Neural progenitor cell (in vitro differentiated cells): Measurements from ENCODE around the gene TRPV5. TPM values are rescaled to one million over a fixed set of nuclear protein-coding genes. Genes with fewer than 3 reads are reported as not detected.

Experiments
- DNase-seq: peaks from one replicate; pipeline ENCODE4 v3.0.0-alpha.2; 2016; ENCODE audit warnings: low spot score
- H2AFZ ChIP-seq: fragments of 200-600 bp; sonication (generic); replicated peaks from 2 replicates; pipeline ENCODE4 v1.6.1; 2016; ENCODE audit warnings: antibody characterized with exemption
- H3F3A ChIP-seq: fragments of 200-600 bp; sonication (generic); 2 replicates; pipeline ENCODE4 v1.6.1; 2016; ENCODE audit warnings: antibody characterized with exemption, low read depth
- H3K27ac ChIP-seq: fragments of 200-600 bp; sonication (generic); 2 replicates; pipeline ENCODE4 v1.5.1; 2016; ENCODE audit warnings: mild to moderate bottlenecking
- H3K27me3 ChIP-seq: fragments of 200-600 bp; sonication (generic); 2 replicates; pipeline ENCODE4 v1.6.1; 2016; ENCODE audit warnings: mild to moderate bottlenecking, moderate library complexity
- H3K36me3 ChIP-seq: fragments of 200-600 bp; sonication (generic); 2 replicates; pipeline ENCODE4 v1.5.1; 2016
- H3K4me1 ChIP-seq: fragments of 200-600 bp; sonication (generic); 2 replicates; pipeline ENCODE4 v1.6.1; 2016; ENCODE audit warnings: mixed run types
- H3K4me2 ChIP-seq: fragments of 200-600 bp; sonication (generic); 2 replicates; pipeline ENCODE4 v1.6.1; 2016
- H3K4me3 ChIP-seq: fragments of 200-600 bp; sonication (generic); 2 replicates; pipeline ENCODE4 v1.5.1; 2016
- H3K79me2 ChIP-seq: fragments of 200-600 bp; sonication (generic); 2 replicates; pipeline ENCODE4 v1.6.1; 2016; ENCODE audit warnings: low read depth
- H3K9ac ChIP-seq: fragments of 200-600 bp; sonication (generic); 2 replicates; pipeline ENCODE4 v1.6.1; 2016
- H3K9me3 ChIP-seq: fragments of 200-600 bp; sonication (generic); 2 replicates; pipeline ENCODE4 v1.5.1; 2016; ENCODE audit warnings: low read depth
- H4K20me1 ChIP-seq: fragments of 200-600 bp; sonication (generic); 2 replicates; pipeline ENCODE4 v1.6.1; 2016; ENCODE audit warnings: low read depth
- H3K27ac Mint-ChIP-seq: 3 replicates; pipeline ENCODE4 v1.8.0; 2021; ENCODE audit warnings: mixed read lengths
- H3K27me3 Mint-ChIP-seq: 2 replicates; pipeline ENCODE4 v1.8.0; 2022; ENCODE audit warnings: low read depth, mild to moderate bottlenecking, inconsistent platforms, moderate library complexity, mixed read lengths; ENCODE audit not compliant: insufficient read depth
- H3K36me3 Mint-ChIP-seq: 3 replicates; pipeline ENCODE4 v1.8.0; 2021; ENCODE audit warnings: mixed read lengths
- H3K4me1 Mint-ChIP-seq: 3 replicates; pipeline ENCODE4 v1.8.0; 2021; ENCODE audit warnings: mixed read lengths
- H3K4me3 Mint-ChIP-seq: 3 replicates; pipeline ENCODE4 v1.8.0; 2021; ENCODE audit warnings: mild to moderate bottlenecking, moderate library complexity, mixed read lengths
- H3K9me3 Mint-ChIP-seq: 3 replicates; pipeline ENCODE4 v1.8.0; 2020; ENCODE audit warnings: mixed read lengths
- EZH2 ChIP-seq: fragments of 200-600 bp; sonication (generic); IDR thresholded peaks from 2 replicates; pipeline ENCODE4 v1.6.1; 2017; ENCODE audit warnings: antibody characterized with exemption, mild to moderate bottlenecking, moderate library complexity
- EZH2phosphoT487 ChIP-seq: fragments of 200-600 bp; sonication (generic); IDR thresholded peaks from 2 replicates; pipeline ENCODE4 v1.6.1; 2017; ENCODE audit warnings: antibody characterized with exemption
- total RNA-seq: library from RNA; depleted of rRNA; stranded (reverse); fragments of >200 nt; gene quantifications from 2 replicates; pipeline ENCODE4 v1.2.3, GENCODE V29; 2015; ENCODE audit warnings: low replicate concordance
- TF ChIP-seq, protein P1 (sequence below): fragments of 200-600 bp; sonication (generic); IDR thresholded peaks from 2 replicates; pipeline ENCODE4 v1.5.1; 2017; ENCODE audit warnings: antibody characterized with exemption, mild to moderate bottlenecking

Gene TRPV5
- total RNA-seq, 1 donor from 2014 or later, result not detected

DNA sequence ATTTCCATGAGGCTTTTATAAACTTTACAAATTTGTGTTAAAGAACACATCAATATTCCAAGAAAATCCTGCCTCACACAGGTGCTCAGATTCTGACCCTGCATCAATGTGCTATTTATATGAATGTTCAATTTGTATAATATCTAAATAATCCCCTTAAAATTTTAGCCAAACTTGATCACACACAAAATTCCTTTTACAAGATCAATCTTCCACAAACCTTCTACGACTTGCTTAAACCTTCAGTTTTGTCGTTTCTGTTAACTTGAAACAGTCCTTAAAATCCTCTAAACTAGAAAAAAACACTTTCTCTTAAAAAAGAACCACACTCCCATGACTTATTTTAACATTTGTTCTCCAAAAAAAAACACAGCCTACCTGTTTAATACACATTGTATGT, 27.8 kb downstream of the TRPV5 start:
- Histone ChIP-seq H3K9ac (no peak overlapping the region), H3K36me3 (peaks cover 7% of the 10 kb centered on the region), H3K9me3 (peaks cover 25% of the 10 kb centered on the region), H3K4me2 (no peak overlapping the region), H3K4me3 (no peak overlapping the region), H3F3A (peaks cover 12% of the 10 kb centered on the region), H2AFZ (no peak overlapping the region), H3K4me1 (peaks cover 13% of the 10 kb centered on the region), H4K20me1 (no peaks in the 10 kb centered on the region), H3K79me2 (no peaks in the 10 kb centered on the region), H3K27ac (no peak overlapping the region), H3K27me3 (no peaks in the 10 kb centered on the region)
- peaks cover 2% of the 10 kb centered on the region for H3K4me1 Mint-ChIP-seq
- no peak overlapping the region for H3K4me3 Mint-ChIP-seq
- TF ChIP-seq, protein P1, sequence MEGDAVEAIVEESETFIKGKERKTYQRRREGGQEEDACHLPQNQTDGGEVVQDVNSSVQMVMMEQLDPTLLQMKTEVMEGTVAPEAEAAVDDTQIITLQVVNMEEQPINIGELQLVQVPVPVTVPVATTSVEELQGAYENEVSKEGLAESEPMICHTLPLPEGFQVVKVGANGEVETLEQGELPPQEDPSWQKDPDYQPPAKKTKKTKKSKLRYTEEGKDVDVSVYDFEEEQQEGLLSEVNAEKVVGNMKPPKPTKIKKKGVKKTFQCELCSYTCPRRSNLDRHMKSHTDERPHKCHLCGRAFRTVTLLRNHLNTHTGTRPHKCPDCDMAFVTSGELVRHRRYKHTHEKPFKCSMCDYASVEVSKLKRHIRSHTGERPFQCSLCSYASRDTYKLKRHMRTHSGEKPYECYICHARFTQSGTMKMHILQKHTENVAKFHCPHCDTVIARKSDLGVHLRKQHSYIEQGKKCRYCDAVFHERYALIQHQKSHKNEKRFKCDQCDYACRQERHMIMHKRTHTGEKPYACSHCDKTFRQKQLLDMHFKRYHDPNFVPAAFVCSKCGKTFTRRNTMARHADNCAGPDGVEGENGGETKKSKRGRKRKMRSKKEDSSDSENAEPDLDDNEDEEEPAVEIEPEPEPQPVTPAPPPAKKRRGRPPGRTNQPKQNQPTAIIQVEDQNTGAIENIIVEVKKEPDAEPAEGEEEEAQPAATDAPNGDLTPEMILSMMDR, result no peak
- TF ChIP-seq EZH2phosphoT487, result no peak
- DNase-seq, result no peak
- H3K9me3 Mint-ChIP-seq, result peaks cover 12% of the 10 kb centered on the region
- H3K36me3 Mint-ChIP-seq, result no peaks in the 10 kb centered on the region
- no peak overlapping the region for H3K27ac Mint-ChIP-seq
- peaks cover 3% of the 10 kb centered on the region for H3K27me3 Mint-ChIP-seq

DNA sequence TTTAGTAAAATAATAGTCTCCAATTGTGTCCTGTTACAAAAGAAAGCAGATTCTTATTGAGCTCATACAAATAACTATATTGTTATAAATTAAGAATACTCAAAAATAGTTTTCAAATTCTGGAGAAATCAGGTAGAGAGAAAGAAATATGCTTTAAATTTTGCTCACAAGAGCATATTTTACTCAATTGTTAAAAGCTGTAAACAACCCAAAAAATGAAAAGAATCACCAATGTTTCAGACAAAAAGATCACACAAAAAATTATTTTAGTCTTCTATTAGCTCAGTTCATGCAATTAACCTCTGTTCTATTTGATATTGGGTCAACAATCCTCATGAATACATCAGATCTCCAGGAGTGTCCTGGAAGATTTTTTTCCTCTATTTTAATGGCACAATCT, 29.4 kb downstream of the TRPV5 start:
- Histone ChIP-seq H3F3A (peaks cover 12% of the 10 kb centered on the region), H3K9ac (no peak overlapping the region), H2AFZ (no peak overlapping the region), H3K9me3 (peaks cover 25% of the 10 kb centered on the region), H3K4me1 (peaks cover 13% of the 10 kb centered on the region), H3K27me3 (no peaks in the 10 kb centered on the region), H3K79me2 (no peaks in the 10 kb centered on the region), H3K4me2 (no peak overlapping the region), H3K4me3 (no peak overlapping the region), H3K36me3 (peaks cover 7% of the 10 kb centered on the region), H4K20me1 (no peaks in the 10 kb centered on the region), H3K27ac (no peak overlapping the region)
- H3K36me3 Mint-ChIP-seq, result no peaks in the 10 kb centered on the region
- TF ChIP-seq, protein P1, result no peak
- TF ChIP-seq EZH2 (no peak), EZH2phosphoT487 (no peak)
- H3K27ac Mint-ChIP-seq, result no peak overlapping the region
- DNase-seq, result no peak
- no peak overlapping the region for H3K4me3 Mint-ChIP-seq
- peaks cover 12% of the 10 kb centered on the region for H3K9me3 Mint-ChIP-seq
- H3K4me1 Mint-ChIP-seq, result peaks cover 2% of the 10 kb centered on the region
- H3K27me3 Mint-ChIP-seq, result peaks cover 3% of the 10 kb centered on the region

DNA sequence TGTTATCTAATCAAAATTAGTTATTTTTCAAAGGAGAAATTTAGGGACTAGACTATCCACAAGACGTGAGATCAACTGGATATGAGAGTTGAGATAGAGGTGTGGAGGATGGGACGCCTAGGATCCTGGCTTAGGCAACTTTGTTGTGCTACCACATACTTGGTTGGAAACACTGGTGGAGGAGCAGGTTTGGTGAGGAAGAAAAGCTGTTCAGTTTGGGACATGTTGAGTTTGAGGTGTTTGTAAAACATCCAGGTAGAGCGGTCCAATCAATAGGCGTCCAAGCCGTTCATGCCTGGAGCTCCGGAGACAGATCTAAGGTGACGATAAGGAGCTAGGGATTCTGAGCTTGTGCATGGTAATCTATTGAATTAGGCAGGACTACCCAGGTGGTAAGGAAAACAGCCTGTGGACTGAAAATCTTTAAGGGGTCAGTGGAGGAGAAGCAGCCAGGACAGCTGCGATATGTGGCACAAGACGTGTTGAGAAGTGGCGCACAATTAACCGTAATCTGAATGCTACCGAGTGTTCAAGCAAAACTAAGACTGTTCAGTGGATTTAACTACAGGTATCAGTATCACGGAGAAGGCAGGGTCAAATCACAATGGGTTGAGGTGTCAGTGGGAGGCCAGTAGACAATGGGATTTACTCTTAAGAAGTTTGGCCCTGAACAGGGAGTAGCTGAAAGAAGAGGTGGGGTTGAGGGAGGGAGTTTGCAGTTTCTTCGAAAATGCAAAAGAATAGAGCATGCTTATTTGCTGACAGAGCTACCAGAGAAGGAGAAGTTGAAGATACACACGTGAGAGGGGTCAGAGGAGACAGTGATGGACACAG, 31.9 kb downstream of the TRPV5 start:
- H3K4me1 Mint-ChIP-seq, result peaks cover 2% of the 10 kb centered on the region
- H3F3A ChIP-seq, result peaks cover 12% of the 10 kb centered on the region
- peaks cover 13% of the 10 kb centered on the region for H3K4me1 ChIP-seq
- TF ChIP-seq EZH2, result no peak
- TF ChIP-seq EZH2phosphoT487, result no peak
- TF ChIP-seq, protein P1, result no peak
- H3K4me3 ChIP-seq, result no peak overlapping the region
- peaks cover 4% of the 10 kb centered on the region for H3K27me3 Mint-ChIP-seq
- no peak overlapping the region for H3K9ac ChIP-seq
- peaks cover 25% of the 10 kb centered on the region for H3K9me3 ChIP-seq
- DNase-seq, result peak; percentile 72
- no peak overlapping the region for H2AFZ ChIP-seq
- no peak overlapping the region for H3K27ac ChIP-seq
- H4K20me1 ChIP-seq, result no peaks in the 10 kb centered on the region
- no peak overlapping the region for H3K27ac Mint-ChIP-seq
- H3K36me3 ChIP-seq, result peaks cover 7% of the 10 kb centered on the region
- no peaks in the 10 kb centered on the region for H3K27me3 ChIP-seq
- H3K9me3 Mint-ChIP-seq, result peaks cover 12% of the 10 kb centered on the region
- no peaks in the 10 kb centered on the region for H3K36me3 Mint-ChIP-seq
- no peak overlapping the region for H3K4me3 Mint-ChIP-seq
- peak overlapping the region; percentile 39 for H3K4me2 ChIP-seq
- H3K79me2 ChIP-seq, result no peaks in the 10 kb centered on the region
